GM10248 (cell line): ENCODE data around the gene NHEJ1.

Experiments used
- CTCF ChIA-PET: fragments of 300-600 bp; sonication (Branson Sonifier 250); formaldehyde crosslinking; extraction: SDS; loops from one replicate; lab custom pipeline; 2021; ENCODE audit warnings: antibody characterized with exemption; lab: Yijun Ruan, JAX
- POLR2A ChIA-PET: fragments of 350-650 bp; sonication (Branson Sonifier 250); formaldehyde crosslinking; extraction: SDS; loops from one replicate; lab custom pipeline; 2020; ENCODE audit warnings: antibody characterized with exemption; lab: Yijun Ruan, JAX
- DNase-seq: peaks from one replicate; pipeline ENCODE4 v3.0.0; 2012; ENCODE audit errors: extremely low spot score
- CTCF ChIP-seq: IDR thresholded peaks from 2 replicates; pipeline ENCODE4 v1.5.1; 2012; ENCODE audit warnings: mild to moderate bottlenecking, low read depth; ENCODE audit errors: extremely low read depth, missing control alignments, control extremely low read depth

The NHEJ1 gene

GRCh38 chr2:219081701-219082331 lies 78.8 kb downstream of the NHEJ1 start:
- TF ChIP-seq CTCF, result no peak
- ChIA-PET POLR2A (no interaction called here), CTCF (interaction anchor here (1.3 to 7.5 kb wide), 10 partner anchors 9 to 205 kb away, joined by 4 to 41 read pairs (median 8); no protein-coding TSS in a partner anchor)
- no peak for DNase-seq

DNA sequence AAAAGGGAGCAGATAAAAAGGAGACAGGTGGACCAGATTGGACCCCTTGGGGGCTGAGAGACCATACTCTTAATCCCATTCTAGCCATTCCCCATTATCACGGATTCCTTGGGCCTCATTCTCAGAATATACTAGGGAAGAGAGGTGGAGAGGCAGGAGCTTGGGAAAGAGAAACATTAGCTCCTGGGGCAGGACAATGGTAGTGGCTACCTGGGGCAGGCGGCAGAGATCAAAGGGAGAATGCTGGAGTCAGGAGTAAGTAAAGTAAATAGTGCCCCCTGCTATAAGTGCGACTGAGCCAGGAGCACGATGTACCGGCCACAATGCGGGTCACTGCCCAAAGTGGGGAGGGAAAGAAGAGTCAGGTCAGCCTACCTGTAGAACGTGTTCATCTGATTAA lies 79.5 kb downstream of the NHEJ1 start:
- no peak for TF ChIP-seq CTCF
- CTCF ChIA-PET, result interaction anchor here (1.0 to 7.5 kb wide), 10 partner anchors 9 to 205 kb away, joined by 3 to 41 read pairs (median 7); no protein-coding TSS in a partner anchor
- POLR2A ChIA-PET, result no interaction called here
- no peak for DNase-seq

DNA sequence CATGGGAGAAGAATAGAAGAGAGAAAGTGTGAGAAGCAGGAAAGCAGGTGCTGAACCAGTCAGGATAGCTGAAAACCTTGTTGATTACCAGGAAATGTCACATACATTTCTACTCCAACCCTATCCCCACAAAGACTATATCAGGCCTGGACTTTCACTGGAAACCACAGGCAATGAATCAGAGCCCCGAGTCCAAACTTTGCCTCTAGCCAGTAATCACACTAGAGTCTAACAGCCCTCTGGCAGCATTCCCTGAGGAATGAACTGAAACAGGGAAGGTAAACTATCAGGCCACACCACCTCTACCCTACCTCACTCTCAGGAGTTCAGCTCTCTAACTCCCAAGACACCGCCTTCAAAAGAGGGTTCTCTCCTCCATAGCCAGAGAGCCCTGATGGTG lies 81.2 kb downstream of the NHEJ1 start:
- DNase-seq, result no peak
- POLR2A ChIA-PET, result no interaction called here
- CTCF ChIA-PET, result interaction anchor here (2.2 to 7.5 kb wide), 4 partner anchors 7 to 76 kb away, joined by 10 to 41 read pairs (median 18); no protein-coding TSS in a partner anchor
- no peak for TF ChIP-seq CTCF

GRCh38 chr2:219078951-219079350 lies 81.7 kb downstream of the NHEJ1 start:
- CTCF ChIA-PET, result interaction anchor here (2.5 to 7.5 kb wide), 2 partner anchors 40 to 76 kb away, joined by 10 to 41 read pairs; no protein-coding TSS in a partner anchor

DNA sequence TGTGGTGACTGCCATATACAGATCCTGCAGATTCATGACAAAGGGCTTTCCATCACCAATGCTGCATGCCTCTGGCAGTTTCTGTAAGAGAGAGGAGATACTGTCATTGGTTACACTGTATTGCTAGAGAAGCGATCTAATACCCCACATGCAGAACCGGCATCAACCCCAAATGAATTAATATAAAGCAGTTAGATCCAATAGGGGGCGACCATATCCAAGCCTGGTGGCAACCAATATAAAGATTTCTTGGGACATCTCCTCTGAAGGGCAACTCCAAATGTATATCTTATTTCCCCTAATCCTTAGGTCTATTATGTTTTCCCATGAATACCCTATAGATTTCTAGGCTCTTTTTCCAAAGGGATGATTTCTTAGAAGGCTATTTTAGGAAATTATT lies 82.5 kb downstream of the NHEJ1 start:
- DNase-seq, result peak; percentile 8
- CTCF ChIA-PET, result interaction anchor here (7.5 kb wide), 1 partner anchor 41 kb away, joined by 41 read pairs; no protein-coding TSS in a partner anchor
- POLR2A ChIA-PET, result no interaction called here
- no peak for TF ChIP-seq CTCF

More at GRCh38 chr2:219078951-219079350, 81.7 kb downstream of the NHEJ1 start:
- no peak for DNase-seq
- POLR2A ChIA-PET, result no interaction called here
- no peak for TF ChIP-seq CTCF

DNA sequence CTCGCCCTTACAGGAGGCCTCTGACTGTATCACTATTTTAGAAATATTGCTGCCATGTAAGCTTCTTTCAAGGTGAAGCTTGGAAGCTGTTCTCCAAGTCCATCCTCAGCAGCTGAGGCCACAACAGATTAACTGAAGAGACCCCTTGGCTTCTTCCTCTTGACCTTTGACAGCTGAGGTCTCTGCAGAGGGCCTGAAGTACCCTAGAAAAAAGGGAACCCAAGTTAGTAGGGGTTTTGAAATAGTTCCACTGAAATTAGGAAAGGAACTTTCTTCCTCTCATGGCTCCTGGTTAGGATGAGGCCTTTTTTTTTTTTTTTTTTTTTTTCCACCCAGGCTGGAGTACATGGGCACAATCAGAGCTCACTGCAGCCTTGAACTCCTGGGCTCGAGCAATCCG lies 84.4 kb downstream of the NHEJ1 start:
- no peak for DNase-seq
- ChIA-PET CTCF (interaction anchor here (0.7 to 13.0 kb wide), 9 partner anchors 11 to 78 kb away, joined by 3 to 208 read pairs (median 18); no protein-coding TSS in a partner anchor), POLR2A (no interaction called here)
- no peak for TF ChIP-seq CTCF
